ENCODE measurements around the gene GTF3C5.
"Not testable (repeated sequence)": the region's sequence is repeated elsewhere in the genome, so short reads cannot be mapped to it uniquely, and the experiment has no call there.

The GTF3C5 gene

GRCh38 chr9:132996526-132996925 is 34.3 kb upstream of the GTF3C5 start:
- no peak for DNase-seq

GRCh38 chr9:132997591-132997990 is 33.2 kb upstream of the GTF3C5 start:
- DNase-seq: no peak

- not testable (repeated sequence) for DNase-seq
Measured at GRCh38 chr9:132998221-132998620, 32.6 kb upstream of the GTF3C5 start.

GRCh38 chr9:132998831-132999635 is 31.8 kb upstream of the GTF3C5 start:
- no peak for DNase-seq

- no peak for DNase-seq
Measured at GRCh38 chr9:133002147-133003070, 28.4 kb upstream of the GTF3C5 start.

GRCh38 chr9:133003071-133003461 is 27.7 kb upstream of the GTF3C5 start:
- DNase-seq: no peak

- no peak for DNase-seq
Measured at GRCh38 chr9:133003671-133004090, 27.1 kb upstream of the GTF3C5 start.

GRCh38 chr9:133004091-133004998 is 26.5 kb upstream of the GTF3C5 start:
- DNase-seq: peak in 5 of 56 donors; percentile 5 to 23 (median 17)

- DNase-seq: no peak
Measured at GRCh38 chr9:133004999-133005760, 25.6 kb upstream of the GTF3C5 start.

- DNase-seq: no peak
Measured at GRCh38 chr9:133005957-133006356, 24.8 kb upstream of the GTF3C5 start.

- DNase-seq: no peak
Measured at GRCh38 chr9:133006731-133007352, 24.0 kb upstream of the GTF3C5 start.

GRCh38 chr9:133008406-133008805 is 22.4 kb upstream of the GTF3C5 start:
- no peak for DNase-seq

- no peak for DNase-seq
Measured at GRCh38 chr9:133008824-133009223, 22.0 kb upstream of the GTF3C5 start.

- DNase-seq: no peak
Measured at GRCh38 chr9:133009906-133010582, 20.8 kb upstream of the GTF3C5 start.

GRCh38 chr9:133014696-133015095 is 16.1 kb upstream of the GTF3C5 start:
- DNase-seq: no peak

- no peak for DNase-seq
Measured at GRCh38 chr9:133023117-133023890, 7.5 kb upstream of the GTF3C5 start.

GRCh38 chr9:133026426-133026825 is 4.4 kb upstream of the GTF3C5 start:
- DNase-seq: no peak

GRCh38 chr9:133027134-133027533 is 3.7 kb upstream of the GTF3C5 start:
- no peak for DNase-seq

- no peak for DNase-seq
Measured at GRCh38 chr9:133028221-133028620, 2.6 kb upstream of the GTF3C5 start.

All from amygdala (tissue), 56 donors.